K562 (cell line): ENCODE measurements around the gene GFAP. TPM values are rescaled to one million over a fixed set of nuclear protein-coding genes. Genes with fewer than 3 reads are reported as not detected.
A peak's percentile ranks its signal among the peaks of the same experiment; 100 is the strongest.

Source experiments
- ARID1B ChIP-seq: fragments of 450-650 bp; IDR thresholded peaks from 2 replicates; pipeline ENCODE4 v1.6.1; 2016; ENCODE audit warnings: antibody characterized with exemption, mild to moderate bottlenecking, inconsistent platforms
- ERF ChIP-seq: fragments of 450-650 bp; formaldehyde crosslinking; IDR thresholded peaks from 2 replicates; pipeline ENCODE4 v1.4.0; 2020; ENCODE audit warnings: mild to moderate bottlenecking, mixed read lengths
- FOXK2 ChIP-seq, 2 experiments: fragments of 450-650 bp; IDR thresholded peaks in 1 of 2; conservative IDR thresholded peaks in 1 of 2; 2 replicates each; pipeline ENCODE4 v1.6.1; 2016; ENCODE audit warnings: low read depth in 2 of 2, mild to moderate bottlenecking in 1 of 2
- HNRNPLL ChIP-seq: fragments of 200-400 bp; formaldehyde crosslinking; IDR thresholded peaks from 2 replicates; pipeline ENCODE4 v1.6.1; 2017; ENCODE audit warnings: low read length, low read depth, mild to moderate bottlenecking; ENCODE audit not compliant: poor library complexity, severe bottlenecking
- JUN ChIP-seq, 2 experiments: sonication (generic) in 1 of 2; formaldehyde crosslinking in 1 of 2; IDR thresholded peaks; 2 replicates each; pipeline versions ENCODE4 v1.6.1 to v1.8.0; 2012 to 2022; ENCODE audit warnings: borderline replicate concordance in 2 of 2, mild to moderate bottlenecking in 2 of 2, improper control_type of control experiment in 1 of 2, low read depth in 1 of 2, low read length in 1 of 2, missing genetic modification reagents in 1 of 2
- JUND ChIP-seq, 2 experiments: IDR thresholded peaks; 2 replicates in 1 of 2; 3 replicates in 1 of 2; pipeline ENCODE4 v1.6.1; 2011; ENCODE audit warnings: borderline replicate concordance in 2 of 2, low read depth in 2 of 2, low read length in 2 of 2, improper control_type of control experiment in 1 of 2, missing biosample characterization in 1 of 2, missing genetic modification characterization in 1 of 2, missing genetic modification reagents in 1 of 2
- L3MBTL2 ChIP-seq: fragments of 450-650 bp; IDR thresholded peaks from 2 replicates; pipeline ENCODE4 v1.6.1; 2016; ENCODE audit warnings: mild to moderate bottlenecking, moderate library complexity
- LEF1 ChIP-seq: fragments of 450-650 bp; IDR thresholded peaks from 2 replicates; pipeline ENCODE4 v1.6.1; 2016; ENCODE audit warnings: mild to moderate bottlenecking
- NCOA1 ChIP-seq: fragments of 450-650 bp; IDR thresholded peaks from 2 replicates; pipeline ENCODE4 v1.6.1; 2016; ENCODE audit warnings: low read depth
- NFIC ChIP-seq: fragments of 450-650 bp; IDR thresholded peaks from 2 replicates; pipeline ENCODE4 v1.6.1; 2017; ENCODE audit warnings: mild to moderate bottlenecking, inconsistent platforms
- NR2C2 ChIP-seq, 2 experiments: fragments of 200-800 bp in 1 of 2; sonication (Bioruptor generic) in 1 of 2; sonication (generic) in 1 of 2; formaldehyde crosslinking in 1 of 2; IDR thresholded peaks; 2 replicates each; pipeline versions ENCODE4 v1.6.1 to v1.8.0; 2016 to 2022; ENCODE audit warnings: mild to moderate bottlenecking in 1 of 2, missing compliant biosample characterization in 1 of 2, missing genetic modification characterization in 1 of 2, missing genetic modification reagents in 1 of 2
- NR2F6 ChIP-seq: fragments of 450-650 bp; formaldehyde crosslinking; IDR thresholded peaks from 2 replicates; pipeline ENCODE4 v1.4.0; 2020; ENCODE audit warnings: mild to moderate bottlenecking
- POLR3A ChIP-seq: IDR thresholded peaks from 2 replicates; pipeline ENCODE4 v1.6.1; 2011; ENCODE audit warnings: borderline replicate concordance, mild to moderate bottlenecking, moderate library complexity; ENCODE audit not compliant: insufficient read length, insufficient read depth; ENCODE audit errors: extremely low read depth
- PRPF4 ChIP-seq: fragments of 200-400 bp; formaldehyde crosslinking; IDR thresholded peaks from one replicate; pipeline ENCODE4 v1.6.1; 2017; ENCODE audit warnings: low read length, low read depth, mild to moderate bottlenecking; ENCODE audit not compliant: insufficient read depth, poor library complexity, severe bottlenecking
- PTBP1 ChIP-seq: fragments of 200-400 bp; formaldehyde crosslinking; IDR thresholded peaks from 2 replicates; pipeline ENCODE4 v1.6.1; 2017; ENCODE audit warnings: low read depth, low read length
- RCOR1 ChIP-seq, 2 experiments: IDR thresholded peaks; 2 replicates each; pipeline ENCODE4 v1.6.1; 2012; ENCODE audit warnings: low read depth in 2 of 2, low read length in 2 of 2, borderline replicate concordance in 1 of 2, improper control_type of control experiment in 1 of 2
- RNF219 ChIP-seq: fragments of 250-450 bp; sonication (Bioruptor Pico); IDR thresholded peaks from 2 replicates; pipeline ENCODE4 v1.5.0; 2022; ENCODE audit warnings: mild to moderate bottlenecking
- TAF15 ChIP-seq: fragments of 200-400 bp; formaldehyde crosslinking; IDR thresholded peaks from 2 replicates; pipeline ENCODE4 v1.6.1; 2017; ENCODE audit warnings: mild to moderate bottlenecking, low read depth, low read length, moderate library complexity
- THRAP3 ChIP-seq: fragments of 450-650 bp; IDR thresholded peaks from 2 replicates; pipeline ENCODE4 v1.6.1; 2016; ENCODE audit warnings: mild to moderate bottlenecking, inconsistent platforms, borderline replicate concordance
- ZNF311 ChIP-seq: fragments of 250-450 bp; sonication (Bioruptor Pico); IDR thresholded peaks from 2 replicates; pipeline ENCODE4 v1.4.0; 2020; ENCODE audit warnings: mild to moderate bottlenecking, moderate library complexity
- ZNF395 ChIP-seq: fragments of 200-800 bp; sonication (Bioruptor generic); IDR thresholded peaks from 2 replicates; pipeline ENCODE4 v1.6.1; 2017; ENCODE audit warnings: missing genetic modification characterization, missing compliant biosample characterization
- ZNF589 ChIP-seq: fragments of 200-800 bp; sonication (Bioruptor generic); IDR thresholded peaks from 2 replicates; pipeline ENCODE4 v1.6.1; 2016; ENCODE audit warnings: low read depth, missing genetic modification characterization, missing compliant biosample characterization
- ZNF695 ChIP-seq: fragments of 450-650 bp; formaldehyde crosslinking; IDR thresholded peaks from 2 replicates; pipeline ENCODE4 v1.4.0; 2020; ENCODE audit warnings: mild to moderate bottlenecking, moderate library complexity
- polyA plus RNA-seq, 8 experiments: library from polyadenylated mRNA; depleted of rRNA in 4 of 8; stranded (reverse) in 5 of 8; unstranded in 3 of 8; fragments of >200 nt; fragmentation: Nextera tagmentation in 2 of 8; fragmentation: Illumina TruSeq in 1 of 8; extraction: Ambion mirVana in 2 of 8; extraction: Trizol in 1 of 8; gene quantifications; 2 replicates each; pipeline versions ENCODE4 v1.2.1 to v1.2.3, GENCODE V29; 2011 to 2014; ENCODE audit warnings: inconsistent platforms in 1 of 8, missing spikeins in 1 of 8
- total RNA-seq, 7 experiments: library from RNA; depleted of rRNA in 6 of 7; stranded (reverse); fragments of >200 nt in 6 of 7; fragmentation: Illumina TruSeq in 2 of 7; extraction: Trizol in 2 of 7; gene quantifications; 2 replicates each; pipeline versions ENCODE4 v1.2.1 to v1.2.3, GENCODE V29; 2011 to 2021; ENCODE audit warnings: low replicate concordance in 1 of 7

Gene GFAP
- total and polyA plus RNA-seq, 9 of the 15 experiments (the other 6 are each of a cell fraction or from before 2014, with no cell fraction given): 0.07 to 1.4 (median 0.60) TPM; not detected in 1

- TF ChIP-seq NR2F6 (CRISPR knock-in tag): no peak
- TF ChIP-seq PRPF4: no peak
- 0 out of 4 replicates have a peak, but pooled peaks of 1 of the 2 experiments have one; percentile 15 for TF ChIP-seq FOXK2 (conservative IDR thresholded peaks at IDR 0.05 in 1 of 2, IDR thresholded peaks at IDR 0.05 in 1 of 2; ENCODE audit: low read depth in 2 of 2)
- peak; percentile 74 for TF ChIP-seq ARID1B
- TF ChIP-seq NFIC: no peak
- TF ChIP-seq NR2C2 (CRISPR knock-in tag; IDR thresholded peaks at IDR 0.05): no peak
- peak; percentile 38; the same call in 1 of the 2 replicates for TF ChIP-seq NR2C2 (tag; IDR thresholded peaks at IDR 0.05)
- no peak for TF ChIP-seq POLR3A
- no peak for TF ChIP-seq TAF15
- no peak for TF ChIP-seq RNF219 (CRISPR knock-in tag)
- peak; percentile 90; the same call in 1 of the 2 replicates for TF ChIP-seq JUN (IDR thresholded peaks at IDR 0.05; ENCODE audit: borderline replicate concordance, low read depth, low read length)
- 0 out of 2 replicates have a peak, but pooled peaks have one; percentile 55 for TF ChIP-seq JUN (CRISPR knock-in tag; IDR thresholded peaks at IDR 0.05; ENCODE audit: borderline replicate concordance)
- TF ChIP-seq LEF1: peak; percentile 79; the same call in 1 of the 2 replicates
- peak; percentile 96 for TF ChIP-seq JUND (IDR thresholded peaks at IDR 0.05; ENCODE audit: borderline replicate concordance, low read depth, low read length)
- TF ChIP-seq JUND (tag; IDR thresholded peaks at IDR 0.05; ENCODE audit: borderline replicate concordance, low read depth, low read length): peak; percentile 91
- TF ChIP-seq ERF (CRISPR knock-in tag): no peak
- TF ChIP-seq ZNF695: no peak
- no peak for TF ChIP-seq HNRNPLL
- peak; percentile 92 for TF ChIP-seq ZNF589 (CRISPR knock-in tag)
- 0 out of 2 replicates have a peak, but pooled peaks have one; percentile 43 for TF ChIP-seq NCOA1
- TF ChIP-seq THRAP3: no peak
- TF ChIP-seq PTBP1: no peak
- TF ChIP-seq ZNF395 (CRISPR knock-in tag): peak; percentile 76; the same call in 1 of the 2 replicates
- peak; percentile 44; the same call in 1 of the 2 replicates for TF ChIP-seq ZNF311 (CRISPR knock-in tag)
- peak in 1 of 2 experiments; percentile 82; a peak in 1 of 4 replicates for TF ChIP-seq RCOR1 (IDR thresholded peaks at IDR 0.05; ENCODE audit: borderline replicate concordance in 1 of 2, low read depth in 2 of 2, low read length in 2 of 2)
- TF ChIP-seq L3MBTL2: peak; percentile 23; the same call in 1 of the 2 replicates
Observed at GRCh38 chr17:44906010-44906646, 9.2 kb downstream of the GFAP start (continued).
